Rectal smooth muscle tissue (tissue), 1 donor: ENCODE measurements around the gene LOXL1.

ENCODE experiments used
- H3K27ac ChIP-seq: one replicate; pipeline ENCODE4 v1.7.0; 2013; ENCODE audit warnings: low read depth, low read length, inconsistent platforms
- H3K27me3 ChIP-seq: one replicate; pipeline ENCODE4 v1.7.0; 2013; ENCODE audit warnings: low read length; ENCODE audit not compliant: control insufficient read depth, insufficient read depth
- H3K36me3 ChIP-seq: one replicate; pipeline ENCODE4 v1.7.0; 2013; ENCODE audit warnings: low read length; ENCODE audit not compliant: control insufficient read depth, insufficient read depth
- H3K4me1 ChIP-seq: one replicate; pipeline ENCODE4 v1.7.0; 2013; ENCODE audit warnings: low read length; ENCODE audit not compliant: control insufficient read depth, insufficient read depth
- H3K4me3 ChIP-seq: one replicate; pipeline ENCODE4 v1.7.0; 2013; ENCODE audit warnings: low read length
- H3K9ac ChIP-seq: one replicate; pipeline ENCODE4 v1.7.0; 2013; ENCODE audit warnings: low read length

LOXL1 gene, protein sequence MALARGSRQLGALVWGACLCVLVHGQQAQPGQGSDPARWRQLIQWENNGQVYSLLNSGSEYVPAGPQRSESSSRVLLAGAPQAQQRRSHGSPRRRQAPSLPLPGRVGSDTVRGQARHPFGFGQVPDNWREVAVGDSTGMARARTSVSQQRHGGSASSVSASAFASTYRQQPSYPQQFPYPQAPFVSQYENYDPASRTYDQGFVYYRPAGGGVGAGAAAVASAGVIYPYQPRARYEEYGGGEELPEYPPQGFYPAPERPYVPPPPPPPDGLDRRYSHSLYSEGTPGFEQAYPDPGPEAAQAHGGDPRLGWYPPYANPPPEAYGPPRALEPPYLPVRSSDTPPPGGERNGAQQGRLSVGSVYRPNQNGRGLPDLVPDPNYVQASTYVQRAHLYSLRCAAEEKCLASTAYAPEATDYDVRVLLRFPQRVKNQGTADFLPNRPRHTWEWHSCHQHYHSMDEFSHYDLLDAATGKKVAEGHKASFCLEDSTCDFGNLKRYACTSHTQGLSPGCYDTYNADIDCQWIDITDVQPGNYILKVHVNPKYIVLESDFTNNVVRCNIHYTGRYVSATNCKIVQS

DNA sequence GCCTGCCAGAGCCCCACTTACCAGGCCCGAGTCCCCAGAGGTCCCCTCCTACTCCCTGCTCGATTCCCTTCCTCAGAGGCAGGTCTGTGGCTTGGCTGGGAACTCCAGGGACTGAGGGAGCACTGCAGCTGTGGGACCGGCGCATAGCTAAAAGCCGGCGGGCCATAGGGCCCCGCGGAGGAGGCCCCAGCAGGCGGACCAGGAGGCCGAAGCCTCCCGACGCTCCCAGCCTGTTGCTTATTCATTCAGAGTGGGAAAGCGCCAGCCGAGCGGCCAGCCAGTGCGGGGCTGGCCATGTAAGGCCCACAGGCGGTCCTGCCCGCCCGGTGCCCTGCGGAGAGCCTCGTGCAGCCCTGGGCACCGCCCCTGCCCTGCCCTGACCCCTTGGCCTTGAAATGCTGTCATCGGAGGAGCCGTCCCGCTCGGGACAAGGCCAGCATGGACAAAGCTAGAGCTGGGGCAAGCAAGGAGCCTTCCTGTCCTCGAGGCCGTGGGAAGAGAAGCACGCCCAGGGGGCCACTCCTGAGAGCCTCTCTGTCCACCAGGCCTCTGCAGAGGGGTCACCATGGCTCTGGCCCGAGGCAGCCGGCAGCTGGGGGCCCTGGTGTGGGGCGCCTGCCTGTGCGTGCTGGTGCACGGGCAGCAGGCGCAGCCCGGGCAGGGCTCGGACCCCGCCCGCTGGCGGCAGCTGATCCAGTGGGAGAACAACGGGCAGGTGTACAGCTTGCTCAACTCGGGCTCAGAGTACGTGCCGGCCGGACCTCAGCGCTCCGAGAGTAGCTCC lies at the start of gene LOXL1:
Gene LOXL1, plus strand, starts transcription at position 244 of the 784 bp plus-strand sequence. Its CDS starts 322 bp downstream, at position 566.
- H3K27ac ChIP-seq, result peak within 1 kb of the TSS; percentile 94
- H3K27me3 ChIP-seq, result no peaks in the 10 kb centered on the region
- peak within 1 kb of the TSS; percentile 10 for H3K9ac ChIP-seq
- H3K4me1 ChIP-seq, result peaks cover 25% of the 10 kb centered on the region
- H3K36me3 ChIP-seq, result no peaks in the 10 kb centered on the region
- H3K4me3 ChIP-seq, result peak within 1 kb of the TSS; percentile 64

DNA sequence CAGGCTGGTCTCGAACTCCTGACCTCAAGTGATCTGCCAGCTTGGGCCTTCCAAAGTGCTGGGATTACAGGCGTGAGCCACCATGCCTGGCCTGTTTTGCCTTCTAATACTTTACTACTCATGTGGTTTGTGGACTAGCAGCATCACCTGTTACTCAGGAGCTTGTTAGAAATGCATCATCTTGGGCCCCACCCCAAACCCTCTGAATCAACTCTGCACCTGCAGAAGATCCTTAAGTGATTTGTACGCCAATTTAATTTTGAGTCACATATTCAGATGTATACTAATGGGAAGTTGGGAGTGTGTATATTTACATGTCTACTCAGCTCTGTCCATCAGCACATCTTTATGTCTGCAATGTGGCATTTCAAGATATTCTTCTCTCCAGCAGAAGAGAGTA lies 46.8 kb upstream of the LOXL1 start:
- no peaks in the 10 kb centered on the region for H3K4me1 ChIP-seq
- H3K9ac ChIP-seq, result no peak overlapping the region
- no peak overlapping the region for H3K27ac ChIP-seq
- no peaks in the 10 kb centered on the region for H3K36me3 ChIP-seq
- no peak overlapping the region for H3K4me3 ChIP-seq
- H3K27me3 ChIP-seq, result peaks cover 2% of the 10 kb centered on the region

DNA sequence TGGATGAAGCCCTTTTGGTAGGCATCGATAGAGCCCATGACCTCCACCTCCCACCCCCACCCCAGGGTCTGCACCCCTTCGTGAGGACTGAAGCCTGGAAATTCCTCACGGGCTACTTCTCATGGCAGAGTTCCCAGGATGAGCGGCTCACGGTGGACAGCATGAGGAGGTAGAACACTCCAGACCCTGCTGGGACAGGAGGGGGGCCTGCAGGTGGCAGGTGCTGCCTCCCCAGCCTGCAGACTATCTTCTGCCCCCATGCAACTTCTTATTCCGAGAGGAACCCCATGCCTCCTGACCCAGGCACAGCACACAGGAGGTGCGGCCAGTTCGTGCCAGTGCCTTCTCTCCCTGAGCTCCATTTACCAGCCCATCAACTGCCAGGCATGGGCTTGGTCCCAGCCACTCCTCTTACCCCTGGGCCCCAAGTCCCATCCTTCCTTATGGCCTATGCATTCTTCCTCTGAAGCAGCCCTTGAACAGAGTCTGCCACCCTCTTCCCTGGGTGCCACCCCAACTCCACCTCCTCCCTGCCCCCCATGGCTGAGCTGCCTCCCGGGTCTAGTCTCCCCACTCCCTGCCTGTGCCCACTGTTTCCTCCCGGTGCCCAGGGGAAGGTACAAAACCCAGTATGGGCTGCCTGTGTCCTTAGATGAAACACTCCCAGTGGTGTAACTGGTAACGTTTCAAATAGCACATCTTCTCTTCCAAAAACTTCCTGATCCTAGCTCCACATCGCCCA lies 44.5 kb upstream of the LOXL1 start:
- Histone ChIP-seq H3K27ac (no peak overlapping the region), H3K36me3 (no peaks in the 10 kb centered on the region), H3K9ac (no peak overlapping the region), H3K27me3 (no peaks in the 10 kb centered on the region), H3K4me3 (no peak overlapping the region), H3K4me1 (no peaks in the 10 kb centered on the region)

DNA sequence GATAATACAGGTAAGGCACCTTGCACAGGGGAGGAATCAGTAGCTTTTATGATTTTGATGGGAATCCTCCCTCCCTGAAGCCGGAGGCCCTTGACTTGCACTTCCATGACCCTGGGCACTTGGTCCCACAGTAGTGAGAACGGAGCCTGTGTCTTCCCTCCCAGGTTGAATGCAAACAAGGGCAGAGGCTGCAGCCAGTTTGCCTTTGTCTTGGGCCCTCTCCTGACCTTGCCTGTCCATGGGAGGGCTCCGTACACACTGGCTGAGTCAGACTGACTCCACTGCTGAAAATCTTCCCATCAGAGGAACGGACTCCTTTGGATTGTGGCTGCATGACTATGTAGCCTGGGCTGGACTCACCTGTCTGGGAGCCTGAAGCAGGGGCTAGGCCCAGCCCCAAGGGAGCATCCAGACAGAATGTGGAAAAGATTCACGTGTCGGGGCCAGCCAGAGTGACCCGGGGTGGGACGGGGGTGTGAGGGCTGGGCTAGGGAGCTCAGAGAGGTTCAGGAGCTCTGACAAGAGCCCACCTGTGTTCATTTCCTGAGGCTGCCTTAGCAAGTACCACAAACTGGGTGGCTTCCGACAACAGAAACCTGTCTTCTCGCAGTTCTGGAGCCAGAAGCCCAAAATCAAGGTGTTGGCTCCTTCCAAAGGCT lies 43.4 kb upstream of the LOXL1 start:
- H3K4me1 ChIP-seq, result no peaks in the 10 kb centered on the region
- H3K27me3 ChIP-seq, result no peaks in the 10 kb centered on the region
- no peak overlapping the region for H3K9ac ChIP-seq
- no peaks in the 10 kb centered on the region for H3K36me3 ChIP-seq
- H3K27ac ChIP-seq, result no peak overlapping the region
- H3K4me3 ChIP-seq, result no peak overlapping the region

DNA sequence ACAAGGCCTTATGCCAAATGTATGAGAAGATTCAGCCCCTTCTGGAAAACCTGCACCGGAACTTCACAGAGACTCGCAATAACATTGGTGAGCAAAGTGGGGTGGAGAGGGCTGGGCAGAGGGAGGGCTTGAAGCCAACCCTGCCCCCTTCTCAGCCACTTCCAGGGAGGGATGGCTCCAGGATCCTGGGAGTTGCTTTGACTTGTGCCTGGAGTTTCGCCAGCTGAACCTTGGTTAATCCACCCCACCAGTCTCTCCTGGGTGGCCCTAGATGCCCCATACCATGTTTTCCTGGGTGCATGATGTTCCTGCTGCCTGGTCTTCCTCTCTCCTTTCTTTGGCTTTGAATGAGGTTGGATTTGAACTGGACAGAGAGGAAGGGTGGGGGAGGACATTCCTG lies 42.1 kb upstream of the LOXL1 start:
- H3K27ac ChIP-seq, result no peak overlapping the region
- no peaks in the 10 kb centered on the region for H3K36me3 ChIP-seq
- H3K27me3 ChIP-seq, result no peaks in the 10 kb centered on the region
- H3K4me3 ChIP-seq, result no peak overlapping the region
- no peak overlapping the region for H3K9ac ChIP-seq
- no peaks in the 10 kb centered on the region for H3K4me1 ChIP-seq

DNA sequence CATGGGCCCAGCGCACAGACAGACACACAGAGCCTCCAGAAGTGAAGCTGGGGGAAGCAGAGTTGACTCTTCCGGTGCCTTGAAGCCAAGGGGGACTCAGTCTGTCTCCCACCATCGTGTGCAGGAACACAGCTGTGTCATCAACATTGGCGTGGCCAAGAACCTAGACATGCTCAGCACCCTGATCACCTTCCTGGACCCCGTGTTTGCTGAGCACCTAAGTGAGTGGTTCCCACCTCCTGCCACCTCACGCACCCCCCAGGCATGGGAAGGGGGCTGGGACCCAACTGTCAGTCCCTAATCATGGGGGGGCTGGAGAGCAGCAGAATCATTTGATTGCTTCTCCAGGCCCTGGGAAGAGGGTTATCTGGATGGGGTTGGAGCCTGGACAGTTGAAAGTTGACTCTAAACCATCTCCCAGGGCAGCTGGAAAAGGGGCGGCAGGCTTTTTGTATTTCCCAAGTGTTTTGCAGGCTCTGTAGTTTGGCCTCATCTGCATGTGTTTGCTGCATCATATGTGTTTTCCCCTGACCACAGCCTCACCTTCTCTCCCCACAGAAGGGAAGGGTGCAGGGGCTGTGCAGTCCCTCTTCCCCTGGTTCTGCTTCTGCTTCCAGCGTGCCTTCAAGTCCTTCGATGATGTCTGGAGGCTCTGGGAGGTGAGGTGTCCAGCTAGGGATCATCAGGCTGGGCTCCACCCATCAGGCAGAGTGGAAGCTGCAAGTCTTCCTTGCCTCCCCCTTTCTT lies 40.1 kb upstream of the LOXL1 start:
- no peak overlapping the region for H3K9ac ChIP-seq
- no peak overlapping the region for H3K4me3 ChIP-seq
- H3K27me3 ChIP-seq, result no peaks in the 10 kb centered on the region
- H3K36me3 ChIP-seq, result no peaks in the 10 kb centered on the region
- H3K4me1 ChIP-seq, result no peaks in the 10 kb centered on the region
- H3K27ac ChIP-seq, result no peak overlapping the region

DNA sequence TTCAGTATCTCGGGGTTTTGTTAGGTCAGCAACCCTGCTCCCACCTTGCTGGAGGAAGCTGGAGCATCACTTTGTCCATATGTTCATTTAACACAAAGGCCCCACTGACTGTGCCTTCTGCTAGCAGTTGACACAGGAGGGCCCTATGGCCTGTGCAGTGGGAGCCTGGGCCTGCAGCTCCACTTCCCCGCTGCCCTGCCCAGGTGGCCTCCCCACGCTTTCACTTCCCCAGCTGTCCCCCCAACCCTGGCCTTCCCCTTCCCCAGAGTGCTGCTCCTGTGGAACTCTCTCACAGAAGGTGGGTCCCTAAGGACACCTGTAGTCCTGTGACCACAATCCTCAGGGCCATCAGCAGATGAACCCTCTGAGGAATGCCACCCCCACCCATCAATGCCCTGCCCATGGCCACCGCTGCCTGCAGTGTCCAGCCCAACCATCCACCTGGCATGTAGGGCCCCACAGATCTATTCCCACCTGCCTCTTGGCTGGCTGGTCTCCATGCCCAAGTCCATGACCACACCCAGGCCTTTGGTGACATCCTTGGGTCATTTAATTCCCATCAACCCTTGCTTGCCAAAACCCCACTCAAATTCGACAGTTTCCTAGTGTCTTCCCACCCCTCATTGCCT lies 39.4 kb upstream of the LOXL1 start:
- Histone ChIP-seq H3K27ac (no peak overlapping the region), H3K36me3 (no peaks in the 10 kb centered on the region), H3K4me1 (no peaks in the 10 kb centered on the region), H3K27me3 (no peaks in the 10 kb centered on the region), H3K4me3 (no peak overlapping the region), H3K9ac (no peak overlapping the region)

DNA sequence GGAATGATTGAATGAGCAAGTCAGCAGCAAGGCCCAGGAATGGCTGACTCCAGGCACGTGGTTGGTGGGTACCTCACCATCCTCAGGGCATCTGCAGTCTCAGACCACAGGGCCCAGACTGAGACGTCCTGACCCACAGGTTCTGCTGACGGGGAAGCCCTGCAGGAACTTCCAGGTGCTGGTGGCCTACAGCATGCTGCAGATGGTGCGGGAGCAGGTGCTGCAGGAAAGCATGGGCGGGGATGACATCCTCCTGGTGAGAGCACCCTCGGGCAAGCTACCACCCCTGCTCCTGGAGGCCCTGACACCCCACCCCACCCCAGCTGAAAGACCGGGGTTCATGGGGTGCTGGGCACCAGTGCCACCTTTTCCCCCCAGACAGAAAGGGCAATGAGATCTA lies 38.8 kb upstream of the LOXL1 start:
- H3K27ac ChIP-seq, result no peak overlapping the region
- H3K4me1 ChIP-seq, result no peaks in the 10 kb centered on the region

DNA sequence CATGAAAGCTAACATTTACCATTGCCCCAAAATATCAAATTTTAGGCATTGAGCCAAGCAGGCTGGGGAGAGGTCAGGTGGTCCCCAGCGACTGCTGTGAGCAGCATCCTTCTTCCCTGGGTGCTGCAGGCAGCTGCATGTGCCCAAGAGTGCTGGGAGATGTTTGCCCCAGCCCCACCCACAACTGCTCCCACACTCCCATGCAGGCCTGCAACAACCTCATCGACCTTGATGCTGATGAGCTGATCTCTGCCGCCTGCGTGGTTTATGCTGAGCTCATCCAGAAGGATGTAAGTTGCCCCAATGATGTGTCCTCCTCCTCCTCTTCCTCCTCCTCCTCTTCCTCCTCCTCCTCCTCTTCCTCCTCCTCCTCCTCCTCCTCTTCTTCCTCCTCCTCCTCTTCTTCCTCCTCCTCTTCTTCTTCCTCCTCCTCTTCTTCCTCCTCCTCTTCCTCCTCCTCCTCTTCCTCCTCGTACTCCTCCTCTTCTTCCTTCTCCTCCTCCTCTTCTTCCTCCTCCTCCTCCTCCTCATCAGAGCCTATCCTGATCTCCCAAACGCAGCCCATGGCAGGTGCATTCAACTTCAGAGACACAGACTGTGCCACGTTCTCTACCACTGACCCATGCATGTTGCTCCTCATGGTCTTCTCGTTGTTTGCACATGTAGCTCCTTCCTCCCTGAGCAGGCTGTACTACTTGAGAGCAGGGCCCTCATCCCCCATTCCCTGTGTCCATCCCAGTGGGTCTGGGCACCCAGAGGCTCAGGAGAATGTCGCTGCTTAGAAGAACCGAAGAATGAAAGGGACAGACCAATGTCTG lies 37.8 kb upstream of the LOXL1 start:
- Histone ChIP-seq H3K9ac (no peak overlapping the region), H3K27ac (no peak overlapping the region), H3K36me3 (no peaks in the 10 kb centered on the region), H3K4me3 (no peak overlapping the region), H3K27me3 (no peaks in the 10 kb centered on the region), H3K4me1 (no peaks in the 10 kb centered on the region)

More for the DNA sequence above, 38.8 kb upstream of the LOXL1 start:
- Histone ChIP-seq H3K36me3 (no peaks in the 10 kb centered on the region), H3K9ac (no peak overlapping the region), H3K4me3 (no peak overlapping the region), H3K27me3 (no peaks in the 10 kb centered on the region)

DNA sequence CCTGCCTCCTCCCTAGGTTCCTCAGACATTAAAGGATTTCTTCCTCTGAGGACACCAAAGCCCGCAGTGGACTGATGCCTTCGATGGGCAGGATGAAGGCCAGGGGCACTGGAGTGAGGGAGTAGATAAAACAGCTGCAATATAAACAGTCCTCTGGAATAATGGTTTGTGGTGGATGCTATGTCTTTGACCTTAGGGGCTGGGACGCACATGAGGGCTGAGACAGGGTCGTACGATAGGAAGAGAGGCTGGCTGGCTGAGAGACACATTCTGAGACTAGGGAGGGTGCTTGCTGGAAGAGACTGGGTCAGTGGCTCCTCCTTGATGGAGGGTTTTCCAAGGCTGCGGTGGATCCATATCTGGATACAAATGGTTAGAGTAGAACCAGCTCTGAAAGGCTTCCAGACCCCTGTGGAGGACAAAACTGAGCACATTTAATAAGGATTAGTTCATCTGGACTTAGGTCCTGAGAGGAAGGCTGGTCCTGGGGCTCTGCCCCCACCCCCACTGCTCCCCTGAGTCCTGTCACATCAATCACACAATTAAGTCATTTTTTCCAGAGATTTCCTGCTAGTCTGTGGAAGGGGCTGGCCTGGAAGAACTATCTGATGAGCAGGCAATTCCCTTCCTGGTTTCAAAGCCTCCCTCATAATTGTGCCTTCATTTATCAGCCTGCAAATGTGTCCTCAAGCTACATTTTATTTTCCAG lies 37.1 kb upstream of the LOXL1 start:
- Histone ChIP-seq H3K4me3 (no peak overlapping the region), H3K9ac (no peak overlapping the region), H3K27ac (no peak overlapping the region), H3K4me1 (no peaks in the 10 kb centered on the region), H3K36me3 (no peaks in the 10 kb centered on the region), H3K27me3 (no peaks in the 10 kb centered on the region)
